GM12864 (cell line): ENCODE results near the gene HS1BP3.

ENCODE experiments used
- DNase-seq: peaks from one replicate; pipeline ENCODE4 v3.0.0-alpha.2; 2011; ENCODE audit warnings: low read depth
- H3K4me3 ChIP-seq: 2 replicates; pipeline ENCODE4 v1.5.1; 2011; ENCODE audit warnings: mild to moderate bottlenecking, low read depth, low read length, control low read depth
- CTCF ChIP-seq: IDR thresholded peaks from 2 replicates; pipeline ENCODE4 v1.5.1; 2011; ENCODE audit warnings: low read depth, mild to moderate bottlenecking, moderate library complexity, low read length, control low read depth, inconsistent platforms; ENCODE audit errors: missing control alignments

HS1BP3 gene

GRCh38 chr2:20619624-20620024 is 31.3 kb downstream of the HS1BP3 start:
- H3K4me3 ChIP-seq = no peak overlapping the region
- TF ChIP-seq CTCF = no peak
- DNase-seq = no peak

- H3K4me3 ChIP-seq = no peak overlapping the region
- DNase-seq = no peak
- TF ChIP-seq CTCF = no peak
These were observed 31.9 kb downstream of the HS1BP3 start for GRCh38 chr2:20618886-20619521.

- no peak for DNase-seq
- no peak for TF ChIP-seq CTCF
- no peak overlapping the region for H3K4me3 ChIP-seq
These were observed 32.4 kb downstream of the HS1BP3 start for GRCh38 chr2:20618468-20618885.

- no peak for DNase-seq
- TF ChIP-seq CTCF = peak; percentile 23
These were observed 32.9 kb downstream of the HS1BP3 start for GRCh38 chr2:20617892-20618467.

GRCh38 chr2:20617081-20617575 is 33.8 kb downstream of the HS1BP3 start:
- DNase-seq = no peak
- H3K4me3 ChIP-seq = no peak overlapping the region
- TF ChIP-seq CTCF = no peak

More at GRCh38 chr2:20617892-20618467, 32.9 kb downstream of the HS1BP3 start:
- H3K4me3 ChIP-seq = no peak overlapping the region

- TF ChIP-seq CTCF = no peak
- no peak overlapping the region for H3K4me3 ChIP-seq
- no peak for DNase-seq
These were observed 34.5 kb downstream of the HS1BP3 start for GRCh38 chr2:20616341-20616871.
